Activated T-cell treated with anti-CD3 and anti-CD28 coated beads, Interleukin-2, amount 50 U/mL, for 48 hours (primary cell): ENCODE results near the gene TEKT5.
"Not testable (repeated sequence)": the region's sequence is repeated elsewhere in the genome, so short reads cannot be mapped to it uniquely, and the experiment has no call there.

Source experiments
- DNase-seq, 2 experiments: peaks; one replicate each; pipeline ENCODE4 v3.0.0-alpha.2; 2020

TEKT5 gene

DNA sequence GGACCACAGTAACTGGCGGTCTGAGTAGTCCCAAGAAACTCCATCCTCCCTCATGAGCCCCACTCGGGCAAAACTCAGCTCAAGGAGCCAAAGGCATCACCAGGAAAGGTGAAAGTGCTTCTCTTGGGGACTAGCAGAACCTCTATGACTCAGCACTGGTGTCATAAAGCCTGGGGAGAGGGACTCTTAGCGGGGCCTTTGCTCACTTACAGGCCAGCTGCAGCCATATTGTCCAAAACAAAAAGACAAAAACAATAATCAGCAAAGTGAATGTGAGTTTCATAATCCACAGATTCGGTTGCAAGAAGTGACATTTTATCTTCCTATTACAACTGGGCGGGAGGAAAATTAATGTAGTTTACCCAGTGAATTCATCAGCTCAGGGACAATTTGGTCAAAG lies at the start of gene TEKT5:
TEKT5 (minus strand) TSS at position 101 of the 400 bp plus-strand sequence; CDS start at position 44, 57 bp downstream.
- DNase-seq, result no peak

DNA sequence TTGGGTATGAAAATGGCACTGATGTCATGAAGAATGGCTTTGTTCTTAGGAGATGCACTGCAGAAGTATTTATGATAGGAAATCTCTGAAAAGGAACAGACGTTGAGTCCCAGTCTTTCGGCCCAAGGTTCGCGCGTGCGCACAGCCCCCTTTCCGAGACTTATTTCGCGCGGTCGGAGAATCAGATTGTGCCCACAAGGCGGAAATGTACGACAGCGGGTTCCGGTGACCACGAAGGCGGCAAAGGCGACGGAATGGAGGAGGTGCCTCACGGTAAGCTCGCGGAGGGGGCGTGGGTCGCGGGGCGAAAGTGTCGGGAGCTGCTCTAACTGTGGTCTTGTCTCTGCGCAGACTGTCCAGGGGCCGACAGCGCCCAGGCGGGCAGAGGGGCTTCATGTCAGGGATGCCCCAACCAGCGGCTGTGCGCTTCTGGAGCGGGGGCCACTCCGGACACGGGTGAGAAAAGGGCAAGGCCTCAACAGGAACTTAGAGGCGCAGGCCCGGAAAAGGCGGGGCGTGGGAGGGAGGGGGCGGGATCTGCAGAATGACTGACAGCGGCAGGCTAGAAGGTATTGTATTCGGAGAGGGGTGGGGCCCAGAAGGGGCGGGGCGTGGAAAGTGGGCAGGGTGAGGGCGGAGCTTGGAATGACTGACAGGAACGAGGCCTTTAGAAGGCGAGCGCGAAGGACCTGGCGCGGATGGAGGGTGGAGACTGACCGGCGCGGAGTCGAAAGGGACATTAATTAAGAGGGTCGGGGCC lies 49.1 kb upstream of the TEKT5 start, which contains the start of gene NUBP1:
NUBP1 (plus strand) TSS at position 233 of the 760 bp plus-strand sequence; CDS start at position 255, 22 bp downstream.
- DNase-seq, result peak; percentile 100

DNA sequence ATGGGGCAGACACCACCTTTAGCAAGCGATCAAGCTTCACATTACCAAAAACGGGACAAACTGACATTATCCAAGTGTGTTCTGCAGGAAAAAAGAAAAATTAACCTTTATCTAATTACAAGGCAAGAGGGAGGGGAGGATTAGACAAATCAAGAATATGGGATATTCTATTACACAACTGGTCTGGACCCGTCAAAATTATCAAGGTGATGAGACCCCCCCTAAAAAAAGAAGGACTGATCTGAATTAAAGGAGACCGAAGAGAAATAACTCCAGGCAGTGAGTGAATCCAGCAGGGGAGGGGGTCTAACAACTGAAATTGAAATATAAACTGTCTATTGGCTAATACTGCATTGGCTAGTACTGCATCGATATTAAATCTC lies 48.5 kb upstream of the TEKT5 start:
- no peak for DNase-seq

DNA sequence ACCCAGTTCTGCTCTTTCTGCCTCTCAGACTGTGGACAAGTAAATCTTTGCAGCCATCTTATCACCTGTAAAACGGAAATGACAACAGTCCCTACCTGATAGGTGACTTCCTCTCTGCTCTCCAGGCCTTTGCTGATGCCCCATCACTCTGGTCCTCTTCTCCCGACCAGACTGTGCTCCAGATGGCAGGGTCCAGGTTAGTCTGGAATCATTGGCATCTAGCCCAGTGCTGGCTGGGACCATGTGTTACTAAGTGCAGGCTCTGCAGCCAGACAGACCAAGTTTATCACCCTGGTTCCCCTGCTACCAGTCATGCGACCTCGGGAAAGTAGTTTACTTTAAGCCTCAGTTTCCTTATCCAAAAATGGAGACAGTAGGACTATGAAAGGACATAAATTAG lies 47.1 kb upstream of the TEKT5 start:
- no peak for DNase-seq

DNA sequence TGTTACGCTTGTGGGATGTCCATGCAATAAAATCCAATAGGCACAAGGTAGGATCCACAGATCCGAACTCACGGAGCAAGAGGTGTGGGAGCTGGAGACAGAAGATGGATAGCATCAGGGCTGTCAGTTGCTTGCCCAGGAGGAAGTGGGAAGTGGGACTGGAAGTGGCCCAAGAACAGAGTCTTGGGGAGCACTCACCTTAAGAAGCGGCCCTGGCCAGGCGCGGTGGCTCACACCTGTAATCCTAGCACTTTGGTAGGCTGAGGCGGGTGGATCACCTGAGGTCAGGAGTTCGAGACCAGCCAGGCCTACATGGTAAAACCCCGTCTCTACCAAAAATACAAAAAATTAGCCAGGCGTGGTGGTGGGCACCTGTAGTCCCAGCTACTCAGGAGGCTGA lies 46.5 kb upstream of the TEKT5 start:
- not testable (repeated sequence) for DNase-seq

DNA sequence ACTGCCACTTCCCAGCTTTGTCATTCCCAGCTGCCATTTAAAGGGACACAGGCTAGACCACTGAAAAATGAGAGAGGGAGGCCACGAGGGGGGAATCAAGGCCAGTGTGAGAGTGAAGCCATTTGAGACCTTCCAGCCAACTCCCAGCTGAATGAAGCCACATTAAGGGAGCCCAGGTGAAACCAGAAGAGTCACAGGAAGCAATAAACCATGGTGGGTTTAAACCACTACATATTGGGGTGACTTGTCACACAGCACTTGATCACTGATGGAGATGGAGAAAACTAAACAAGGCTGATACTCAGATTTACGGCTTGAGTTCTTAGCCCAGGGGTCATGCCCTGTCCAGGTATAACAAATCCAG lies 46.1 kb upstream of the TEKT5 start:
- no peak for DNase-seq

DNA sequence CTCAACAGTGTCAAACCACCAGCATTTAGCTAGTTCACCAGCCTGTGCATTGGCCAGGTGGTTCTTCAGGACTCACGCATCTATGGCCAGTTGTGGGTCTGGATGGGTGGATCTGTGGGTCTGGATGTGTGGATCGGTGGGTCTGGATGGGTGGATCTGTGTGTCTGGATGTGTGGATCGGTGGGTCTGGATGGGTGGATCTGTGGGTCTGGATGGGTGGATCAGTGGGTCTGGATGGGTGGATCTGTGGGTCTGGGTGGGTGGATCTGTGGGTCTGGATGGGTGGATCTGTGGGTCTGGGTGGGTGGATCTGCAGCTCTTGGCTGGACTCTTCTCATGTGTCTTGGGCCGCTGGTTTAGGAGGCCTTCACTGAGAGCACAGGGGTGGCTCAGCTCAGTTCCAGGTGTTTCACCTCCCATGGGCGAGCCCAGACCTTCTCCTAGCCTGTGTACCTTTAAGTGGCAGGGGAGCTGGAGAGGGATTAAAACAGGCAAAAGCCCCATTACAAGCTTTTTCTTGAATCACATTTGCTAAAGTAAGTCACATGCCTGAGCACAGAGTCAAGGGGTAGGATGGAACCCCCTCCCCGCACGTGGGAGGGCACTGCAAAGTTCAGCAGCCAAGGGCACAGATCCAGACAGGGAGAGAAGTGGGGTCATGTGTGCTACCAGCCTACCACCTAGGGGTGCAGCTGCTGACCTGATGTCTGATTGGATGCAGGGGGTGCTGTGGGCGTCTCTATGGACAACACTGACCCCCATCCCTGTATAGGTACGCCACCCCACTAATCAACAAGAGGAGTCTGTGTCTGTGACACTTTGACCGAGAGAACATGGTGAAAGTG lies 45.5 kb upstream of the TEKT5 start:
- no peak for DNase-seq

DNA sequence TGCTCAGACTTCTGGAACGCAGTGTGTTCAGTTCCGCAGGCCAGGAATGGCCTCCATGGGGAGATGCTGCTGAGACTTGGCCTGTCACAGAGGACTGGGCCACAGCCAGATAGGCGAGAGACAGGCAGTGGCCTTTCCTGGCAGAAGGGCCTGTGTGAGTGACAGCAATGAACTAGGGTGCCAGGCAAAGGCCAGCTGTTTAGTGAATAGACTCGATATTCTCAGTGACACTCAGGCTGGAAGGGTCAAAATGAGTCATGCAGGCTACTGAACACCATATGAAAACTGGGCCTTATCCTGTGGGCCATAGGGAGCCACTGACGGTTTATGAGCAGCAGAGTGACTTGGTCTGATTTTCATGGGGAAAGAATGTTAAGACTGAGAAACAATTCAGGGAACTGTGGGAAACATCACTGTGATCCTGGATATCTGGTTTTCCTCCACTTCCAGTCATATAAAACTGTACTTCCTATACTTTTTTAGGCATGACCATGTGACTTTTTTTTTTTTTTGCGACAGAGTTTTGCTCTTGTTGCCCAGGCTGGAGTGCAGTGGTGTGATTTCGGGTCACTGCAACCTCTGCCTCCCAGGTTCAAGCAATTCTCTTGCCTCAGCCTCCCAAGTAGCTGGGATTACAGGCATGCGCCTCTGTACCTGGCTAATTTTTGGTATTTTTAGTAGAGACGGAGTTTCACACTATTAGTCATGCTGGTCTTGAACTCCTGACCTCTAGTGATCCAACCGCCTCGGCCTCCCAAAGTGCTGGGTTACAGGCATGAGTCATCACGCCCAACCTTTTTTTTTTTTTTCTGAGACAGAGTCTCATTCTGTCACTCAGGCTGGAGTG lies 43.7 kb upstream of the TEKT5 start:
- DNase-seq, result peak; percentile 68 to 70

DNA sequence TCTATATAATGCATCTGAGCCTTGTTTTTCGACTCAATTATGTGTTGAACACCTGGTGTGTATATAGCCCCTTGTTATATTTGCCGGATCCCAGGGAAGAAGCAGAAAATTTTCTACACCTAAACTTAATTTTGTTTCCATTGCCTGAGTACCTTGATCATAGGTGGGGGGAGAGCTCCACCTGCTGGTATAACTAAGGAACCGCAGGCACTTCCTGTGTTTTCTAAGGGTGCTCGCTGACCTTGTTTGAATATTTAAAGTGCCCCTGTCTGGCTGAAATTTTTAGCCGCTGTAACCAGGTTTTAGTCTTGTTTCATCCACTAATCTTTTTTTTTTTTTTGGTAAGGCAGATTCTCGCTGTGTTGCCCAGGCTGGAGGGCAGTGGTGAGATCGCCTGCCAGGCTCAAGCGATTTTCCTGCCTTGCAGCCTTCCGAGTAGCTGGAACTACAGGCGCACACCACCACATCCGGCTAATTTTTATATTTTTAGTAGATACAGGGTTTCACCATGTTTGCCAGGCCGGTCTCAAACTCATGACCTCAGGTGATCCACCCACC lies 42.4 kb upstream of the TEKT5 start:
- DNase-seq, result peak; percentile 72 to 75

DNA sequence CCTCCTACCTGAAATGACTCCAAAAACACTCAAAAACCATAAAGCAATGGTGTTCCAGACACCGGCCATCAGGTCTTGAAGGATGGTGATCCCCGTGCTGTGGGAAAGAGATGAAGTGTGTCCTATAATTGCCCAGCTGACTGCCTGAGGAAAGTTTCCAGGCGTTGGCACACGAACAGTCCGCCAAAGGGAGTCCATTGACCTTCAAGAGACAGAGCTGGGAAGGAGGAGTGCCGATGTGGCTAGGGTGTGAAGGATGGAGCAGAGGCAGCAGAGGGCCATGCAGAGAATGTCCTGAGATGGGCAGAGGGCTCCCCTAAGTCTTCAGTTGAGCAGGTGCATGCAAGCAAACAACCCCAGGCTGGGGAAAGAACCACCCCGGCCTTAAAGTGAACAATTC lies 37.1 kb upstream of the TEKT5 start:
- DNase-seq, result no peak

DNA sequence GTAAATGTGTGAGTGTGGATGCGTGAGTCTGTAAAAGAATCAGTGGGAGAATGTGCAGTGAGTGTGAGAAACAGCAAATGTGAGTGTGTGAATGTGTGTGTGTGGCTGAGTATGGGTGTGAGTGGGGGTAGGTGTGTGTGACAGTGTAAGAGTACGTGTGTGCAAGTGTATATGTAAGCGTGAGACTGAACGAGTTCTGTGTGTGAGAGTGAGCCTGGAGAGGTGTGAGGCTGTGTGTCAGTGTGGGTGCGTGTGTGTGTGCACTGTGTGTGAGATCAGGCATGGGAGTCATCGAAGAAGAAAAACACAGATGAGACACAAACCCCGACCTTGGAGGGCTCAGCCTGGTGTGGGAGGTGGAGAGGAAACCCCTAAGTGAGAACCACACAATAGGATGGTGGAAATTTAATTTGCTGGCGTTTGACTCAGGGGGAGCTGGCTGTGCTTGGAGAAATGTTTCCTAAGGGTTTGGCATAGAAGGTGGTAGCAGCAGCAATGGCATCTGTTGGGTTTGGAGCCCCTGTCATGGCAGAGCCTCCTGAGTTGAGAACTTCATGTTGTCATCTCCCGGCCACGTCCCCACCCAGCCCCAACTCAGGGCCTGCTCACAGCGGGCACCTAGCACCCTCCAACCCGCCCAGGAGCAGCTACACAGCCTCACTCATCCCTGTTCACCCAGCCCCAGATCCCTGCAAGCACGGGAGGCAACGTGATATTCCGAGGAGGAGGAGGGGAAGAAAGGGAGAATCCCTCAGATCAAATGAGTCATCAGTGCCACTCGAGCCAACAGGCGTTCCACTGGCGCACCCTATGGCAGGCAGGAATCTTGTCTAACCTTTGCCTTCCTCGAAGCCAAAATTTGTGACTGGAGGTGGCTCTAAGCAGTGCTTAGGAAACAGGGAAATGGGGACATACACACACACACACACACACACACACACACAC lies 34.6 kb upstream of the TEKT5 start:
- DNase-seq, result no peak

DNA sequence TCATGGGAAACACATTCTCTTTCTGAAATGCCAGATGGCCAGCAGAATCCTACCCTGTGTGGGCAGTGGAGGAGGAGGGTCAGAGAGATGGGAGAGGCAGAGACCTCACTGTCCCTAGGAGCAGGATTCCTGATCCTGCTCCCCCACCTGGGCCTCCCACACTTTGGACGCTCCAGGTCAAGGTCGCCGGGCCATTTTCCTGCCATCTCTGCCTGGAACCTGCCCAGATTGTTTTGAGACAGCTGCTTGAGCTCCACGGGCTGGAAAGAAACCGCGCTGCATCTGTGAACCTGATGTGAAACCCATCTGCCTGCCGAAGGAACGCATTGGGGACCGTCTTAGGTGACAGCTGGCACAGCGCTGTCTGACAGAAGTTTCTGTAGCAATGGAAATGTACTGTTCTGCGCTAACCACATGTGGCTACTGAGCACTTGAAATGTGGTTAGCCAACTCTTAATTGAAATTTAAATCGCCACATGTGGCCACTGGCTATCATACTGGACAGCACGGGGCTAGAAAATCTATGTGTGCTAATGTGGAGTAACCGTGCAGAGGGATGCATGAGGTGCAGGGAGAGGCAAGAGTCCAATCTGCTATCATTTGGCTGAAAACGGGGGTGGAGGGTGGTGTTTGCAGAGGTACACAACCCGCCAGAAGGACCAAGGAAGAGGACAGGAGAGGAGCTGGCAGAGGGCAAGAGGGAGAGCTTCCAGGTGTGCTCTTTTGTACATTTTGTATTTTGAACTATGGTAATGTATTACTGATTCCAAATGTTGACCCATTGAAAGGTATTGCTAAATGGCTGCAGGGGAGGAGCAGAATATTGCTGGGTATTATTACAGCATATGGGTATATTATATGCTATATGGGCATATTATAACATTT lies 33.5 kb upstream of the TEKT5 start:
- DNase-seq, result no peak

DNA sequence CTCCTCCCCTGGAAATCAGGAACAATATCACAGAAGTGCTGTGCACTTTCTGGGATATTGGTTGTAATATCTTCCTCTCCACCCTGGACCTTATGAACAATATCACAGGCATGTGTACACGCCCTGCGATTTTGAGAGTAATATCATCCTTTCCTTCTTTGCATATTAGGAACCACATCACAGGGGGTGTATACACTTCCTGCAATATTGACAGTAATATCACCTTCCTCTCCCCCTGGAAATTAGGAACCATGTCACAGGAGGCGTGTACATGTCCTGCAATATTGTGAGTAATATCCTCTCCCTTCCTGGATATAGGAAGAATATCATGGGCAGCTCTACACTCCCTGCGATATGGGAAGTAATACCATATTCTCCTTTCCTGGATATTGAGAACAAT lies 14.2 kb upstream of the TEKT5 start:
- no peak for DNase-seq

DNA sequence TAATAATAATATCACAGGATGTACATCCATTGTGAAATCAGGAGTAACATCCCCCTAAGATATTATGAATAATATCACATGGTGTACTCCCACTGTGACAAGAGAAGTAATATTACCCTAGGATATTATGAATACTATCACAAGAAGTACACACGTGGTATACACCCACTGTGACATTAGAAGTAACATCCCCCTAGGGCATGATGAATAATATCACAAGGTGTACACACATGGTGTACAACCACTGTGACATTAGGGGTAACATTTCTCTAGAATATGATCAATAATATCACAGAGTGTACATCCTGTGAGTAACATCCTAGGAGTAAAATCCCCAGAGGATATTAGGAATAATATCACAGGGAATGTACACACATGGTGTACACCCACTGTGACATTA lies 5.0 kb upstream of the TEKT5 start:
- no peak for DNase-seq

DNA sequence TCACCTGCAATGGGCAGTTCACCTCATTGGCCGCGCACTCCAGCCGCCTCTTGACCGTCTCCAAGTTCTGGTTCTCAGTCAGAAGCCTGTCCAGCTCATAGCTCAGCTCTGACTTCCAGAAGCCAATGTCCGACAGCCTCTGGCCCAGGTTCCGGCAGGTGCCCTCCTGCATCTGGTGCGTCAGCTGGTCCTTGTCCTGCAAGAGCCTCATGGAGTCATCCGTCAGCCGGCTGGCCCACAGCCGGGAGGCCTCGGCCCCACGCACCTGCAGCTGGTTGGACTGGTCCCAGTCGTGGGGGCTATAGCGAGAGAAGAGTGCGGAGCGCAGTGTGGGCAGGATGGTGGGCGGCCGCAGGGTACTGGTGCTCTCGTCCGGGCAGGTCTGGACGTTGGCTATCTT lies 424 bp downstream of the TEKT5 start:
- DNase-seq, result no peak

DNA sequence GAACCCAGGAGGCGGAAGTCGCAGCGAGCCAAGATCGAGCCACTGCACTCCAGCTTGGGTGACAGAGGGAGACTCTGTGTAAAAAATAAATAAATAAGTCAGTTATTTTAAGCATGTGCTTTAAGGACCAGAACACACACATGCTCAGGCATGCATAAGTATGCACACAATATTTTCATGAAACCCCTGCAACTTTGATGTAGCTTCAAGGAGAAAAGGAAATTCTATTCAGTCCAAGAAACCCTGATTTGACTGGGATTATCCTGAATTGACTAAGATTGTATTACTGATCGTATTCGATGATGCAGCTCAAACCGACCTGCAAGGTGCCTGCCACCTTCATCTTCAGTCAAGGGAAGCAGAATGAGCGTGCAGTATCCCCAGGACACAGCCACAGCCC lies 841 bp downstream of the TEKT5 start:
- no peak for DNase-seq

DNA sequence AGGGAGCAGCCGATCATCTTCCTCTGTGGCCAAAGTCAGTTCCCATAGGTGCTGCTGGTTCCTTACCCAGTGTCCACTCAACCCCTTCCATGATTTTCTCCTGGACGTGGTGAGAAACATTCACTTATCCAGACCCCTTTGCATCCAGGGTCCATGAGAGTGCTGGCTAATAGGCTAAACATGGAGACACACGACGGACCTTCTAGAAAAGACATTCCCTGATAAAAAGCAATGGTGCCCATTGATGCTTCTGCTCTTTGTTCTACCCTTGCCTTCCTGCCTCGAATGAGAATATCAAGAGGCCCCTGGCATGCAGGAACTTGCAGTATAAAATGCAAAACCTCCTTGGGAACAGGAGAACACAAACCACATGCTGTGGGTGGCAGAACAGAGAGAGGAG lies 2.3 kb downstream of the TEKT5 start:
- no peak for DNase-seq

DNA sequence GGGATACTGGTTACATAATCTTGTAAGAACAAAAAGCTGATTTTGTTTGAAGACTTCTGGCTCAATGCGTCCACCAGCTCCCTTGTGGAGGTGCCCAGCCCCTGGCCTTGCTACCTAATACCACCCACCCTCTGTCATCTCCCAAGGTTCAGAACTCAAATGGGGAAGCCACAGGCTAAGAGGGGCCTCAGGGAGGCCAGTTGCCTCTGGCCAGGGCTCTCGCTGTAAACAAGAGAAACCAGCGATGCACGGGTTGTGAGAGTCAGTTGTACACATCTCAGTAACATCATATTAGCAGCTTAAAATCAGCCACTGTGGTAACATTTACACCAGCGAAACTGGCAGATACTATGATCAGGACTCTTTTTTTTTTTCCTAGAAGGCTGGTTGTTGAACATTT lies 6.0 kb downstream of the TEKT5 start:
- DNase-seq, result no peak

DNA sequence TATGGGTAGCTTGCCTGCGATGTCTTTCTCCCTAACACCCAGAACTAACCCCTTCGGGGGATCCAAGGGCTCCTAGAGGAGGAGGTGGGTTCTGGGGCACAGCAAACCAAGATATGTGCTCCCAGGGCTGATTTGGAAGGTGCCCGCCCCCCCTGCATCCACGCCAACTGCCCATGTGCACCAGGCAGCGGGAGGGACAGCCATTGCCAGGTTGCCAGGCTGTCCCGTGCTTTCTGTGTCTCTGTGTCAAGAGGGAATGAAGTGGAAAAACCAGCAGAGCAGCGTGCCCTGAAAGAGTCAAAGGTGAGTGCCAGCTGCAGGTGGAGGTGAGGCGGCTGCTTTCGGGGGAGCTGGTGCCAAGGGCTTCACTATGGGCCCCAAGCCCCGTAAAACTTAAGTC lies 6.4 kb downstream of the TEKT5 start:
- DNase-seq, result no peak

DNA sequence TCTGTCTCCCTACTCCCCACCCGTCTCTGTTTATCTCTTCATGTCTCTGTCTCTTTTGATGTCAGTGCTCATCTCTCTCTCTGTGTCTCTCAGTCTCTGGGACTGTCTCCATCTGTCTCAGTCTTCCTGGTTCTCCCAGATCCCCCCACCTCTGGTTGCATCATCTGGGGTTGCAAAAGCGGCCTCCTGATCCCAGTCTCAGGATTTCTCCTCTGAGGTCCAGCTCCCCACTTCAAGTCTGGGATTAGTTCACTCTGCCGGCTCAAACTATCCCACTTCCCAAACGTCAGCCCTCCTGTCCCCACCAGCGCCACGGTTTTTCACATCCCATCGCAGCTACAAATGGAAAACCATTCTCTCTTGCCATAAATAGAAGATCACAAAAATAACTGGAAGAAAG lies 9.0 kb downstream of the TEKT5 start:
- DNase-seq, result no peak
